ENCODE measurements around the gene KLHL29.

Gene KLHL29

GRCh38 chr2:23571085-23571484 is 186.1 kb downstream of the KLHL29 start:
- DNase-seq (ENCODE audit: low read depth) = no peak

DNA sequence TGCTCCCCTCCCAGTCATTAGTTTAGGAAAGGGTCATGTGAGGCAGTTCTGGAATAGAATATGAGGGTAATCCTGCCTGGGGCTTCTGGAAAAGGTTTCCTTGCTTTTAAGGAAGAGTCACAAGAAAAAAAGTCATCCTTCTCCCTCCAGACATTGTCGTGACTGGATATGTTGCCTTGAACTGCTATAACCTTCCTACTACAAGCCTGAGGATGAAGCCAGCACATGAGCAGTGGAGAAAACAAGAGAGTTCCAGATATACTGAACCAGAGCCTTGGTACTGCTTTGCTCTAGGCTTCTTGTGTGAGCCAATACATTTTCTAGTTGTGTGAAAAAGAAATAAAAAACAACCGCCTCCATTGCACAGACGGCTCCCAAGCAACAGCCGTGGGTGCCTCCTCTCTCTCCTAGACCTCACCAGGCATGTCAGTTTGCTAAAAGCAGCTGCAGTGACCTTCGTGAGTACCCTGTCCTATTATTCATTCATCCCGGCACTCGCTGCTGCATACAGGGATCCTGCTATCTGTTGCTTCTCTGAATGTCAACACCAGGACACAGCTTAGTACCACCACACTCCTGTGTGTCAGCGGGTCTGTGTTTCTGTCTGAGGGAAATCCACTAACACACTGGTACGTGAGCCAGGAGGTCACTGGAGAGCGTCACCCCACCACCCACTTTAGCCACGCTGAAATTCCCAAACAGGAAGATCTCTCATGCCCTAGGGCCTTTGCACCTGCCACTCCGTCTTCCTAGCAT is 186.7 kb downstream of the KLHL29 start:
- DNase-seq (ENCODE audit: low read depth) = no peak

DNA sequence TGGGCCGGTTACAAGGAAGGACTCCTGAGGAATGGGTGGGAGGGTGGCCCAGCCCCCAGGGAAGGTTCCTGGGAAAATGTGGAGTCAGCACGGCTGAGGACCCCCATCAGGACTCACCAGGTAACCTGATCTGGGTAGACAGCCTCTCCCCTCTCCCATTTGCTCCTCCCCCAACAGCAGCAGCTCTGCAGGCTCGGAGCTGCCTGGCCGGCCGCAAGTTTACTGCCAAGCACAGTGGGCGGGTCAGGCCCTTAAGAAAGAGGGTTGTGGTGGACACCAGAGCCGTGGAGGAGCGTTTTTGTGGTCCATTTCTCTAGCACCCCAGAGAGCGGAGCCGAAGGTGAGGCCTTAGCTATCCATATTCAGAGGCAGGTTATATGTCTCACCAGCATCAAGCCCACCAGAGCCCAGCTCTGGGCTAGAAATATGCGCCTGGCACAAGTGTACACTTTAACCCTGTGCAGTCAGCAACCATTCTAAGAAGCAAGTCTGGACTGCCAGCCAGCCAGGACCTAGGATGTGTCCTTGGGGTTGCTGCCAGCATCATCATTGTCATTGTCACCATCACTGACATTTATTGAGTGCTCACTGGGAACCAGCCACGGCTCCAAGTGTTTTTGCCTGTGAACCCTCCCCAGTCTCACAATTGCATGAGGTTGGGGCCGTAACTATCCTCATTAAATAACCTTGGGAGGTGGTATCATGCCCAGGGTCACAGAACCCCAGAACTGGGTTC is 190.1 kb downstream of the KLHL29 start:
- no peak for DNase-seq (ENCODE audit: low read depth)

DNA sequence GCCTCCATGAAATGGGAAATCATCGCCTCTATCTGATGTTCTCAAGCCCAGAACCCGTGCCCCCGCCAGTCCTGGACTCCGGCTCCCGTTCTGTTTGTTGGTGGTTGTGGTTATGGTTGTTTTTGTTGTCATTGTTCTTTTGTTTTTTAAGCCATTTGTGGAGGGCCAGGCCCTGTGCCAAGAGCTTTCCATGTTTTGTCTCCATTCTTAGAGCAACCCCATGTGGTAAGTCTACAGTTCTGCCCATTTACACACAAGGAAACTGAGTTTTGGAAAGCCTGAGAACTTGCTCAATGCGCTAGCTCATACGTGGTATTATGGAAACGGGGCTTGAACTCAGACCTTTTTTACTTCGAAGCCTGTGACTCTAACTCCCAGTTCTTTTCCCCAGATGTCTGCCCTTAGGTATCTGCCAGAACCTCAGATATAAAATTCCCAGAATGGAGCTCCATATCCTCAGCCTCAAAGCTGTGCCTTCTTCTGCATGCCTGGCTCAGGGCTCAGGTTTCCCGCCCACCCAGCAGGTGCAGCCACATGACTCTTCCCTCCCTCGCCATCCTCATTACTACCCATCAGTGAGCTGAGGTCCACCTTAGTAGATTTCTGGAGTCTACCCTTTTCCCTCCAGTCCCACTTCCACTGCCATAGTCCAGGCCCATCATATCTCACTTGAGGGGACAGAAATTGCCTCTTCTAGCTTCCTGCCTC is 194.1 kb downstream of the KLHL29 start:
- DNase-seq (ENCODE audit: low read depth) = no peak

DNA sequence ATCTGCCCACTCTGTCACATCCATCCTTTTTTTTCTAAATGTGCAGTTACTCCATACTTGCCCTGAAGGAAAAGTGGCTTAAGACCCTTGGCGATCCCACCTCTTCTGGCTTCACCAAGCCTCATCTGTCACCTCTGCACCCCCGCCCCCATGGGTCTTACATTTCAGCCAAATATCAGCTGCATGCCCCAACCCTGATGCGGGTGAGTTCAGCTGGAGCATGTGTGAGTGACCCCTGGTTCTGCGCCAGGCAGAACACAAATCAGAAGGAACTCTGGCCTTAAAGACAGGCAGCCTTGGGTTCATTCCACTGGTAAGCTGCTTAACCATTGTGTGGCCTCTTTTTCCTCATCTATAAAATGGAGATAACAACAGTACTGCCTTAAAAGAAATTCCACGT is 194.7 kb downstream of the KLHL29 start:
- no peak for DNase-seq (ENCODE audit: low read depth)

DNA sequence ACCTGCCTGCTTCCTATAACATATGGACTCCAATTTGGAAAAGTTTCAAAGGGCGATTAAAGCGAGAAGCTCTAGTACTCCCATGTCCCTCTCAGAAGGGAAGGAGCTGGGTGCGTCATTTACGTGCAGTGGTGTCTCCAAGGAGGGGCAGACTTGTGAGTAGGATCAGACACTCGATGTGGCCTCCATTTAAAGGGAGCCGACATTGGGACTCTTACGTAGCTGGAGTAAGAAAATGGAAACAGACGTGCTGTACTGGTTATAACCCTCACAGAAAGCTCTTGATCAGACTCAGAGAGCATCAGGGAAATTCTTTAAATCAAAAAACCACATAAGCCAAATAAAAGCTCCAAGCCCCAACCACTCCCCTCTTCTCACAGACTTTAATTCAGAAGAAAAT is 198.5 kb downstream of the KLHL29 start:
- no peak for DNase-seq (ENCODE audit: low read depth)

DNA sequence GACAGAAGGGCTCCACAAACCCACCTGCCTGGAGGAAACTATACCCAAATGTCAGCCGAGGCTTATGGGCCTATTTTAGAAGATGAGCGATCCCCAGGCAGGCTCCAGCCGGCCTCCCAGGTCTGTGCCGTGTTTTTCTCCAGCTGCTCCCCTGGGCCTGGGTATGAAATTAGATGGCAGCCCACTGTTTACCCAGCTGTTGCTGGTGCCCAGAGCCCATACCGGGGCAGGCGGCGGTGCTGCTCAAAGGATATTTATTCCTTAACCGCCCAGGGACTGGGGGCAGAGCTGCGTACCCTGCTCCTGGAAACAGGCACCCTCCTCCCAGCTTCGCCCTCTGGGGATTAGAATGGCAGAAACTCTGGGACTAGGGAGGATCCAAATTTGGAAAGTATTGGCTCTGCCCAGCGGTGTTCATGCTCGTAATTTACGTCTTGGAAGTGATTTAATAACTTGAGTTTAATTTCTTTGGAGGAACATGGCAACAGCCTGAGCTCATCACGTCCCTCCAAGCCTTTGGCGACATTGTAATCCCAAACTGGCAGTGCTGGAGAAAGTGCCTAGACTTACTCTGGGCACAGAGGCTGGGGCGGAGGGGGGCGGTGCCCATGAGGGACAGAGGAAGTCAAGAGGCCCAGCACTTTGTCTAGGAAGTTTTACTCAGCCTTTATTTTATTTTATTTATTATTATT is 199.2 kb downstream of the KLHL29 start:
- DNase-seq (ENCODE audit: low read depth) = no peak

GRCh38 chr2:23585273-23586170 is 200.5 kb downstream of the KLHL29 start:
- DNase-seq (ENCODE audit: low read depth) = no peak

DNA sequence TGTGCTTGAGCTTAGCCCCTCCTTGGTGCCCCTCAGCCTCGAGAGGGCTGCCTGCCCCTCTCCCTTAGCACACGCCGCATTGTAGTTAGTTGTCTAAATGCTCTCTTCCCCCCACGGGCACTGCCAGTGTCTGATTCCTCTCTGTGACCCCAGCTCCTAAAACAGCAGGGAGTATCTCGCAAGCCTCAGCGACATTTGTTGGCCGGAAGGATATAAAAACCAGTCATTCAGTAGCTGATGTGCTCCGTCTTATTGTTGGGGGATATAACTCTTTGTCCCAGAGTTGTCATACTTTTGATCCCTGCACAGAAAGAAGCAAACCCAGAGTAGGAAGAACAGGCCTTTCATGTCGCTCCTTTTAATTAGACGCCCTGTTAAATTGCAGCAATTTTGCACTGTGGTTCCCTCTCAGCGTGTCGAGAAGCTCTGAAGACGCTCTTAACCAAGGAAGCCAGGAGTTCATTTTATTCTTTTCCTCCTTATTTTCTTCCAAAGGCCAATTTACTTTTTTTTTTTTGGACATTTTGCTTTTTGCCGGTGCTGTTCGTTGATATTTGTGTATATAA is 201.8 kb downstream of the KLHL29 start:
- DNase-seq (ENCODE audit: low read depth) = no peak

DNA sequence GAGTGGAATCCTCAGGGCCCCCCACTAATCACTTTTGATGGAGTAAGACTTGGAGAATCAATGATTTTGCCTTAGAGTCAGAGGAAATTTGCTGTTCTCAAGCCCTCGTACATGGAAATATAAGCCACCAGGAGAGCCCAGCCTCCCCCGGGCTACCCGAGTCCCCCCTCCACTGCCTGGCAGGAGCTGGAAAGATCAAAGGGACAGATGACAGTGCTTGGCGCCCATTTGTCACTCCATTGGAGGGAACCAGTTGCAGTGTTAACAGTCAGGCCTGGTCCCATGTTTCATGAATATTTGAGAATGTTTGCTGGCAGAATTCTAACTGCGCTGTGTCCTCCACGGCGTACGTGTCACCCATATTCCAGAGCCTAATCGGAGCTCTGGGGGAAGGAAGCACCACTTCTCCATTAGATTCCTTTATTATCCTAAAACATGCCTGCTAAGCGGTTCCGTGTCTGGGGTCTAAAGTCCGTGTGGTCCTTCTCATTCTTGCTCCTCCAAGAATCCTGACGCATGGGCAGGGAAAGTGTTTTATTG is 202.4 kb downstream of the KLHL29 start:
- DNase-seq (ENCODE audit: low read depth) = no peak

DNA sequence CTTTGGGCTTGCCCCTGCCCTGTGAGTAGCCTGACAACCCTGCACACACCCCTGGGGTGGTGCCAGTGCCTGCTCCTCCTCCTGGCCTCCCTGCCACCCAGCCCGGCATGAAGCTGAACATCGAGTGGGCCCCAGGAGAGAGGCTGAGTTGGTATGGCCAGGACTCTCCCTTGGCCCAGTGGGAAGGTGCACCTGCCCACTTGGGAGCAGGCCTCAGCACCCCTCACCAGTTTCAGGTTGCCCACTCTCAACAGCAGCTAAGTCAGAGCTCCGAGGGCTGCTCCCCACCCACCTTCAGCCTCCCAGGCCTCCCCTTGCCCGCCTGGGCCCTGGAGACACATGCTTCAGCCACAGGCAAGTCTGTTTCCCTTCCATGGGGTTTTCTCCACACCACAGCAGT is 203.1 kb downstream of the KLHL29 start:
- DNase-seq (ENCODE audit: low read depth) = no peak

DNA sequence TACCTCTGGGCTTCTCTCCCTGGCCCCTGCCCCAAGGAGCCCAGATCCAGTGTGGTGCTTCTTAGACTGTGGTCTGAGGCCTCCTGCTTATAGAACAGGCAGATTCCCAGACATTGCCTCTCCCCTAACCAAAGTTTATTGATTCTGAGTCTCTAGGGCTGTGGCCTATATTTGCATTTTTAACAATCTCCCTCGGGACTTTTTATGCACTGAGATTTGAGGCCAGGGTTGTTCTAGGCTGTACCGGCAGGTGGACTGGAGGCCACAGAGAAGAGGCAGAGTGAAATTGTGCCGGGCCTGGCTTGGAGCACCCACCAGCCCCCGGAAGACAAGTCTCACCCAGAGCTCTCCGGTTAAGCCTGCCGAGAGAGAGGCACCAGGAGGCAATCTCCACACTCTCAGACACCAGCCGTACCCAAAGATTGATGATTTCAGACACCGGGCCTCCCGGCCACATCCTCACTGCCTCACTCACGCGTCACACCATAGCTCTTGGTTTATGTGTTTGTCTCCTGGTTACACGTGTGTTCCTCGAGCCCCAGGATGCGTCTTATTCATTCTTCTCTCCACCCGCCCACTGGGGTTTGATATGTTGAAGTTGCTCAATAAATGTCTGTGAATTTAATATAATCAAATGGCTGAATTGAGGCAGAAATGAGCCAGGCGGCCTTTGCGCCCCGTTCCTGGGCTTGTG is 203.7 kb downstream of the KLHL29 start:
- DNase-seq (ENCODE audit: low read depth) = no peak

GRCh38 chr2:23589220-23589647 is 204.3 kb downstream of the KLHL29 start:
- DNase-seq (ENCODE audit: low read depth) = no peak

DNA sequence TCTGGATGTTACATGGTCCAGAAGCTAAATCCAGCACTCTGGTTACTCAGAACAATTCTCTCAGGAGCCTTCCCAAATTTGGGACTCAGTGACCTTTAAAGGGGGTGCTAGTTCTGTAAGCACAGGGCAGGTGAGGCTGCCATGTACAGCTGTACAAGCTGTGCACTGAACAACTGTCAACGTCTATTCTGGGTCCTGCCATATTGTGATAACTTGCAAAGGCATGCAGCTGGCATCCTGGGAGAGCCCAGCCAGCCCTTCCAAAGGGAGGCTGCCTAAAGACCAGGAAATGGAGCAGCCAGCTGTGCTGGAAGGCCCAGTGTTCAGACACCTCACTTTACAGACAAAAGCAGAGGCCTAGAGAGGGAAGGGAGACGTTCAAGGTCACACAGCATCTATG is 204.8 kb downstream of the KLHL29 start:
- no peak for DNase-seq (ENCODE audit: low read depth)

- DNase-seq (ENCODE audit: low read depth) = no peak
Observed at GRCh38 chr2:23590241-23590869, 205.4 kb downstream of the KLHL29 start.

- DNase-seq (ENCODE audit: low read depth) = no peak
Observed at GRCh38 chr2:23591111-23591510, 206.1 kb downstream of the KLHL29 start.

DNA sequence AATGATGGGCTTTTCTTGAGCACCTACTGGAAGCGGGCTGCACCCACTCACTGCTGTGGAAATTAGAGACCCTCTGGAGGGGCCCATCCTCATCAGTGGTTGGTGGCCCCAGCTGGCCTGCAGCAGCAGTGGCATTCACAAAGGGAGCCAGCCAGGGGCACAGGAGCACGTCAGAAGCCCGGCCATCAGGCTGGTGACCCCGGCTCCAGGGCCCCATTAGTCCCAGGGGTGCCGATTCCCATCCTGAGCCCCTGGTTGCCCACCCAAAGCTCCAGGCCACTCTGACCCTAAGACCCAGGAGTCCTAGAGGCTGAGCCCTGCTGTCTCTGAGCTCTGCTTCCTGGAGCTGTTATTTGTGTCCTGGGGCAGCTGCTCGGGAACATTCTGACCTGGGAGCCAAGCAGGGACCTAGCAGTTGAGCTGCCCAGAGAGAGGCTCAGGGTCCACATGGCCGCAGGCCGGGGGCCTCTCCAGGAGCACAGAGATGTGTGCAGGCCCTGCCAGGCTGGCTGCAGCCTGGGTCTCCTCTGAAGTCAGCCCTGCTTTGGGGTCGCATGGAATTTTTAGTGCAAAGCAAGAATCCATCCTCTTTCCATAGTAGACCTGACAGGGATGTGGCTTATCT is 207.2 kb downstream of the KLHL29 start:
- DNase-seq (ENCODE audit: low read depth) = no peak

DNA sequence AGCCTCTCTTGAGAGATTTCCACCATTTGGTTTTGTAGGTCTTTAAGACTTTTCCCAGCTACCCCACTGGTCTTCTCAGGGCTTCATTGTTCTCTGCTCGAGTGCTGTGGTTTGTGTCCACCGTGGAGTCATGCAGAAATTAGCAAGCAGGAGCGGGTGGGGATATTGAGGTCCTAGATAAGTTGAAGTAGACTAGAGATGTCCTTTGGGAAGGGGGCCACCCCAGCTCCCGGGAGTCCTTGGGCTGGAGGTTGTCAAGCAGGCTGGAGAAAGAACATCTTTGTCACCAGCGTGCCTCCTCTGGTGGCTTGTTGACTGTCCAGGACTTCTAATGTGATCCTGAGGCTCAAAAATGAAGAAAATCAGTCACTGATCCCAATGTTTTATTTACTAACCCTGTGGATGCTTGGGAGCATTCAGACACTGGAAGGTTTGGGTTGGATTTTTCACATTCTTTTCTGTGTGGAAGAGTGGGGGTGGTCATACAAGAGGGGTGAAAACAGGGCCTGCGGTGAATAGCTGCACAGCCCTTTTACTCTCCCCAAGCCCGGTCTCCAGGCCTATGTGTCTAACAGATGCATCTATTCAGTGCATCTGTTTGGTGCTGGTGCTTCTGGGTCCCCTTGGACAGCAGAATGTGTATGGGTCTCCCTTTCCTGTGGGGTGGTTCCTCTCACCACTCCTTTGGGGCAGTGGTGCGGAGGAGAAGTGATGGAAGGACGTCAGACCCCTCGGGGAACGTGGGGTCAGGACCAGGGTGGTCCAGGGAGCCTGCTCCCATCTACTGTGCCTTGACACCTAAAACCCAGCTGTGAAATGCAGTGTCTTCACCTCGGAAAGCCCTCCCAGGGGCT is 208.1 kb downstream of the KLHL29 start:
- no peak for DNase-seq (ENCODE audit: low read depth)
